WTC11 (cell line): ENCODE results near the gene KLHL13.

Experiments
- CREM ChIP-seq: sonication (generic); formaldehyde crosslinking; IDR thresholded peaks from 2 replicates; pipeline ENCODE4 v1.8.1; 2022; ENCODE audit warnings: mild to moderate bottlenecking, missing genetic modification reagents, moderate library complexity
- CTCF ChIP-seq: fragments of 200-600 bp; IDR thresholded peaks from 2 replicates; pipeline ENCODE4 v1.8.0; 2022; ENCODE audit warnings: antibody characterized with exemption
- GABPB1 ChIP-seq: sonication (generic); formaldehyde crosslinking; IDR thresholded peaks from 2 replicates; pipeline ENCODE4 v1.8.1; 2023; ENCODE audit warnings: mild to moderate bottlenecking, missing genetic modification reagents
- MAX ChIP-seq: sonication (generic); formaldehyde crosslinking; IDR thresholded peaks from 2 replicates; pipeline ENCODE4 v1.8.0; 2022; ENCODE audit warnings: mild to moderate bottlenecking, missing genetic modification reagents
- MYBL2 ChIP-seq: sonication (generic); formaldehyde crosslinking; IDR thresholded peaks from 2 replicates; pipeline ENCODE4 v1.8.1; 2023; ENCODE audit warnings: mild to moderate bottlenecking, moderate library complexity, missing genetic modification reagents
- NFE2L1 ChIP-seq: sonication (generic); formaldehyde crosslinking; IDR thresholded peaks from 2 replicates; pipeline ENCODE4 v1.8.1; 2023; ENCODE audit warnings: missing genetic modification reagents
- NFYB ChIP-seq: sonication (generic); formaldehyde crosslinking; conservative IDR thresholded peaks from 2 replicates; pipeline ENCODE4 v1.8.0; 2022; ENCODE audit warnings: low read depth, missing genetic modification reagents
- NR2C2 ChIP-seq: sonication (generic); formaldehyde crosslinking; IDR thresholded peaks from 2 replicates; pipeline ENCODE4 v1.8.0; 2022; ENCODE audit warnings: mild to moderate bottlenecking, missing genetic modification reagents
- PRDM15 ChIP-seq: sonication (generic); formaldehyde crosslinking; IDR thresholded peaks from 2 replicates; pipeline ENCODE4 v1.8.0; 2022; ENCODE audit warnings: missing genetic modification reagents
- SMAD3 ChIP-seq: sonication (generic); formaldehyde crosslinking; IDR thresholded peaks from 2 replicates; pipeline ENCODE4 v1.8.0; 2022; ENCODE audit warnings: missing genetic modification reagents, mild to moderate bottlenecking, borderline replicate concordance
- SP1 ChIP-seq: sonication (generic); formaldehyde crosslinking; conservative IDR thresholded peaks from 2 replicates; pipeline ENCODE4 v1.8.1; 2022; ENCODE audit warnings: missing genetic modification reagents
- TCF7 ChIP-seq: sonication (generic); formaldehyde crosslinking; IDR thresholded peaks from 2 replicates; pipeline ENCODE4 v1.8.0; 2022; ENCODE audit warnings: mild to moderate bottlenecking, low read depth, missing genetic modification reagents, moderate library complexity
- ZBTB21 ChIP-seq: sonication (generic); formaldehyde crosslinking; IDR thresholded peaks from 2 replicates; pipeline ENCODE4 v1.8.1; 2023; ENCODE audit warnings: mild to moderate bottlenecking, missing genetic modification reagents, borderline replicate concordance
- ZNF138 ChIP-seq: sonication (generic); formaldehyde crosslinking; conservative IDR thresholded peaks from 2 replicates; pipeline ENCODE4 v1.8.1; 2022; ENCODE audit warnings: mild to moderate bottlenecking, moderate library complexity, missing genetic modification reagents

GRCh38 chrX:118164138-118164537 lies 47.5 kb upstream of the KLHL13 start:
- no peak for TF ChIP-seq CTCF
- TF ChIP-seq TCF7 (CRISPR knock-in tag) = no peak
- TF ChIP-seq MYBL2 (CRISPR knock-in tag) = no peak
- no peak for TF ChIP-seq ZNF138 (CRISPR knock-in tag)
- TF ChIP-seq NR2C2 (CRISPR knock-in tag) = no peak
- no peak for TF ChIP-seq MAX (CRISPR knock-in tag)
- no peak for TF ChIP-seq ZBTB21 (CRISPR knock-in tag)
- TF ChIP-seq GABPB1 = no peak
- no peak for TF ChIP-seq NFYB
- TF ChIP-seq NFE2L1 = no peak
- TF ChIP-seq PRDM15 (CRISPR knock-in tag) = no peak
- TF ChIP-seq SP1 (CRISPR knock-in tag) = no peak
- no peak for TF ChIP-seq CREM (CRISPR knock-in tag)
- no peak for TF ChIP-seq SMAD3 (CRISPR knock-in tag)
